ENCODE measurements around the gene ATAD3C. TPM values are rescaled to one million over a fixed set of nuclear protein-coding genes. Genes with fewer than 3 reads are reported as not detected.
"Not testable (repeated sequence)": the region's sequence is repeated elsewhere in the genome, so short reads cannot be mapped to it uniquely, and the experiment has no call there.

The ATAD3C gene
- total RNA-seq, 2 experiments from 2014 or later = 1.0 to 1.7 TPM

GRCh38 chr1:1452365-1452739 is 2.9 kb downstream of the ATAD3C start:
- DNase-seq; H3K4me1 Mint-ChIP-seq; H3K9me3 Mint-ChIP-seq; H3K27me3 Mint-ChIP-seq; POLR2A ChIA-PET; H3K27ac Mint-ChIP-seq; H3K36me3 Mint-ChIP-seq; ATAC-seq (ENCODE audit: low read depth); H3K4me3 Mint-ChIP-seq: not testable (repeated sequence)

- H3K27me3 Mint-ChIP-seq = peaks cover 2% of the 10 kb centered on the region
- H3K4me1 Mint-ChIP-seq = no peaks in the 10 kb centered on the region
- H3K9me3 Mint-ChIP-seq = no peaks in the 10 kb centered on the region
- H3K4me3 Mint-ChIP-seq = no peak overlapping the region
- POLR2A ChIA-PET = no interaction called here
- no peak overlapping the region for H3K27ac Mint-ChIP-seq
- ATAC-seq (ENCODE audit: low read depth) (no peak), DNase-seq (no peak)
- H3K36me3 Mint-ChIP-seq = no peaks in the 10 kb centered on the region
Measured at GRCh38 chr1:1452882-1453281, 3.4 kb downstream of the ATAD3C start.

GRCh38 chr1:1454286-1455056 is 5.0 kb downstream of the ATAD3C start:
- H3K27ac Mint-ChIP-seq; DNase-seq; H3K36me3 Mint-ChIP-seq; H3K4me1 Mint-ChIP-seq; H3K27me3 Mint-ChIP-seq; POLR2A ChIA-PET; H3K4me3 Mint-ChIP-seq; ATAC-seq (ENCODE audit: low read depth); H3K9me3 Mint-ChIP-seq: not testable (repeated sequence)

GRCh38 chr1:1455366-1455884 is 5.9 kb downstream of the ATAD3C start:
- Mint-ChIP-seq H3K27ac (no peak overlapping the region), H3K36me3 (no peaks in the 10 kb centered on the region), H3K27me3 (no peaks in the 10 kb centered on the region), H3K4me1 (no peaks in the 10 kb centered on the region), H3K4me3 (no peak overlapping the region), H3K9me3 (no peaks in the 10 kb centered on the region)
- no peak for DNase-seq
- no peak for ATAC-seq (ENCODE audit: low read depth)
- POLR2A ChIA-PET = no interaction called here

GRCh38 chr1:1455934-1456333 is 6.4 kb downstream of the ATAD3C start:
- H3K27ac Mint-ChIP-seq, H3K4me1 Mint-ChIP-seq, H3K27me3 Mint-ChIP-seq, DNase-seq, H3K36me3 Mint-ChIP-seq, H3K9me3 Mint-ChIP-seq, POLR2A ChIA-PET, H3K4me3 Mint-ChIP-seq: not testable (repeated sequence)
- ATAC-seq (ENCODE audit: low read depth) = peak; percentile 31

- H3K36me3 Mint-ChIP-seq; H3K27me3 Mint-ChIP-seq; H3K9me3 Mint-ChIP-seq; H3K27ac Mint-ChIP-seq; ATAC-seq (ENCODE audit: low read depth); H3K4me1 Mint-ChIP-seq; H3K4me3 Mint-ChIP-seq; DNase-seq; POLR2A ChIA-PET: not testable (repeated sequence)
Measured at GRCh38 chr1:1456683-1457255, 7.3 kb downstream of the ATAD3C start.

- ATAC-seq (ENCODE audit: low read depth); H3K4me3 Mint-ChIP-seq; H3K9me3 Mint-ChIP-seq; H3K36me3 Mint-ChIP-seq; H3K27me3 Mint-ChIP-seq; H3K4me1 Mint-ChIP-seq; H3K27ac Mint-ChIP-seq; DNase-seq; POLR2A ChIA-PET: not testable (repeated sequence)
Measured at GRCh38 chr1:1459156-1459555, 9.7 kb downstream of the ATAD3C start.

GRCh38 chr1:1459711-1460110 is 10.2 kb downstream of the ATAD3C start:
- ATAC-seq (ENCODE audit: low read depth); H3K27ac Mint-ChIP-seq; H3K27me3 Mint-ChIP-seq; H3K4me1 Mint-ChIP-seq; DNase-seq; H3K9me3 Mint-ChIP-seq; H3K36me3 Mint-ChIP-seq; POLR2A ChIA-PET; H3K4me3 Mint-ChIP-seq: not testable (repeated sequence)

GRCh38 chr1:1460540-1461130 is 11.1 kb downstream of the ATAD3C start:
- POLR2A ChIA-PET = no interaction called here
- Mint-ChIP-seq H3K4me3 (no peak overlapping the region), H3K9me3 (no peaks in the 10 kb centered on the region), H3K27me3 (peaks cover under 1% of the 10 kb centered on the region), H3K4me1 (no peaks in the 10 kb centered on the region), H3K36me3 (no peaks in the 10 kb centered on the region), H3K27ac (no peak overlapping the region)
- no peak for DNase-seq
- no peak for ATAC-seq (ENCODE audit: low read depth)

- Mint-ChIP-seq H3K36me3 (peaks cover 3% of the 10 kb centered on the region), H3K4me1 (no peaks in the 10 kb centered on the region), H3K9me3 (no peaks in the 10 kb centered on the region), H3K4me3 (peak overlapping the region; percentile 60), H3K27me3 (peaks cover 2% of the 10 kb centered on the region), H3K27ac (peak overlapping the region; percentile 67)
- peak; percentile 21 for ATAC-seq (ENCODE audit: low read depth)
- no peak for DNase-seq
- POLR2A ChIA-PET = interaction anchor here (1.3 kb wide), 1 partner anchor 87 kb away, joined by 5 read pairs; the partner anchor contains the start of gene AURKAIP1
Measured at GRCh38 chr1:1461721-1462317, 12.3 kb downstream of the ATAD3C start.

- DNase-seq = no peak
- ATAC-seq (ENCODE audit: low read depth) = peak; percentile 74
- no peaks in the 10 kb centered on the region for H3K4me1 Mint-ChIP-seq
- H3K9me3 Mint-ChIP-seq = no peaks in the 10 kb centered on the region
- H3K4me3 Mint-ChIP-seq = peak overlapping the region; percentile 60
- H3K27me3 Mint-ChIP-seq = peaks cover 2% of the 10 kb centered on the region
- peaks cover 3% of the 10 kb centered on the region for H3K36me3 Mint-ChIP-seq
- H3K27ac Mint-ChIP-seq = peak overlapping the region; percentile 67
- POLR2A ChIA-PET = interaction anchor here (1.3 kb wide), 1 partner anchor 87 kb away, joined by 5 read pairs; the partner anchor contains the start of gene AURKAIP1
Measured at GRCh38 chr1:1462318-1462966, 13.0 kb downstream of the ATAD3C start.

- ATAC-seq (ENCODE audit: low read depth) (no peak), DNase-seq (no peak)
- peaks cover 2% of the 10 kb centered on the region for H3K27me3 Mint-ChIP-seq
- POLR2A ChIA-PET = interaction anchor here (1.3 kb wide), 1 partner anchor 88 kb away, joined by 5 read pairs; the partner anchor contains the start of gene AURKAIP1
- H3K36me3 Mint-ChIP-seq = peaks cover 3% of the 10 kb centered on the region
- no peak overlapping the region for H3K4me3 Mint-ChIP-seq
- H3K9me3 Mint-ChIP-seq = no peaks in the 10 kb centered on the region
- no peaks in the 10 kb centered on the region for H3K4me1 Mint-ChIP-seq
- no peak overlapping the region for H3K27ac Mint-ChIP-seq
Measured at GRCh38 chr1:1463312-1463711, 13.8 kb downstream of the ATAD3C start.
